Mucosa of stomach (tissue), 1 donor: ENCODE results near the gene KCNJ14.
A peak's percentile ranks its signal among the peaks of the same experiment; 100 is the strongest.

Experiments used
- H3K27me3 ChIP-seq: one replicate; pipeline ENCODE4 v1.7.0; 2013; ENCODE audit warnings: mild to moderate bottlenecking, low read length; ENCODE audit not compliant: control insufficient read depth, insufficient read depth
- H3K36me3 ChIP-seq: one replicate; pipeline ENCODE4 v1.7.0; 2013; ENCODE audit warnings: low read length; ENCODE audit not compliant: control insufficient read depth, insufficient read depth
- H3K4me1 ChIP-seq: one replicate; pipeline ENCODE4 v1.7.0; 2013; ENCODE audit warnings: mild to moderate bottlenecking, low read length; ENCODE audit not compliant: control insufficient read depth, insufficient read depth
- H3K4me3 ChIP-seq: one replicate; pipeline ENCODE4 v1.7.0; 2013; ENCODE audit warnings: low read length
- H3K9ac ChIP-seq: one replicate; pipeline ENCODE4 v1.7.0; 2013; ENCODE audit warnings: mild to moderate bottlenecking, low read length, moderate library complexity
- H3K9me3 ChIP-seq: one replicate; pipeline ENCODE4 v1.7.0; 2013; ENCODE audit warnings: mild to moderate bottlenecking, low read length, moderate library complexity; ENCODE audit not compliant: control insufficient read depth
- donor health status: Pancreatic carcinoma.

KCNJ14 gene

DNA sequence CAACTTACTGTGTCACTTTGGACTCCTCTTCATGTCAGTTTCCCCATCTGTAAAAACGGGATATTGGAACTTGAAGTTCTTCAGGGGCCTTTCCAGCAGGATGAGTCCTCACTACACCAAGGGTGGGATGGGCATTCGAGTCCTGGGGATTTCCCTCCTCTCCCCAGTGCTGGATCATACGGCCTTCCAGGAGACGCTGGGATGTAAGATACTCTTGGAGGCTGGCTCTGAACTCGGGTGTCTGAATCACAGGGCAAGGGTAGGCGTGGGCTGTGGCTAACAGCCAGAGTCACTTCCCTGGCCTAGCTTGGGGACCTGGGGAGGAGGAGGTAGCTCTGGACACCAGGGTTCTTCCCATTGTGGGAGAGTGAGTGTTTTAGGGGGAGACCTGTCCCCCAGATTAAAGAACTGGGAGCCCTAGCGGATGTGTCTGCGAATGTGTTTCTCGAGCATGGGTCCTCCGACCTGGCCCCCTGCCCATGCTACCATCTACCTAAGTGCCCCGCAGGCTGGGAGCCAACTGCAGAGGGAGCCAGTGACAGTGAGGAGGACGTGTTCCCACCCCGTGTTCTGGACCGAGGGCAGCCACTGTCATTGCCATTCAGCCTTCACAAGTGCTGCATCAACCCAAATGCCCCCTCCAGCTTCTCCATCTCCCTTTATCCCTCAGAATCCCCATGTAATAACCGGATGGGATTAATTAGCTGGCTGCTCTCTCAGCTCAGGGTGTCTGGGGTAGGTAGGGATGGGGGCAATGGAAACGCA is 11.4 kb downstream of the KCNJ14 start:
- peaks cover 15% of the 10 kb centered on the region for H3K4me1 ChIP-seq
- no peaks in the 10 kb centered on the region for H3K9me3 ChIP-seq
- peaks cover 8% of the 10 kb centered on the region for H3K36me3 ChIP-seq
- H3K9ac ChIP-seq, result no peak overlapping the region
- no peaks in the 10 kb centered on the region for H3K27me3 ChIP-seq
- no peak overlapping the region for H3K4me3 ChIP-seq

DNA sequence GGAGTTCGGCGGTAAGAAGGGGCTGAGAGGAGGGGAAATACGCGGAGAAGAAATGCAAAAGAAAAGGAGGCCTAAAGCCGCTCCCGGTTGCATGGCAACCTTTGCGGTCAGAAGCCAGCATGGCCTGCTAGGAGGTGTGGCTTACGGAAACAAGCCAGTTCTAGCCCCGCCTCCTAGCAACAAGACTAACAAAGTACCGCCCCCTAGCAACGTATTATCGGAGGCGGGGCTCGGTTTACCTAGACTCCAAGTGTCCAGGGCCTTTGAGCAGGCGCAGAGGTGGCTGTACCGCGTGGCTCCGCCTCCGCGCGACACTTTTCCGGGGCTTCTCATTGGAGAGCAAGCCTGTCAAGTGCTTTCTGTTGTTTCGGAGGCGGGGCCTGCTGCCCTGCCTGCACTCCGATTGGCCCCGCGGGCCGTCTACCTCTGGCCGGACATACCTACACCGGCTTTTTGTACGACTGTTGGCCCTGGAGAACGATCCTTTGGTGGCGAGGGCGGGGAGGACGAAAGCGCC is 13.5 kb downstream of the KCNJ14 start:
- no peaks in the 10 kb centered on the region for H3K9me3 ChIP-seq
- H3K36me3 ChIP-seq, result peaks cover 26% of the 10 kb centered on the region
- H3K9ac ChIP-seq, result peak overlapping the region; percentile 93
- peak overlapping the region; percentile 80 for H3K4me3 ChIP-seq
- H3K4me1 ChIP-seq, result peaks cover 15% of the 10 kb centered on the region
- no peaks in the 10 kb centered on the region for H3K27me3 ChIP-seq

DNA sequence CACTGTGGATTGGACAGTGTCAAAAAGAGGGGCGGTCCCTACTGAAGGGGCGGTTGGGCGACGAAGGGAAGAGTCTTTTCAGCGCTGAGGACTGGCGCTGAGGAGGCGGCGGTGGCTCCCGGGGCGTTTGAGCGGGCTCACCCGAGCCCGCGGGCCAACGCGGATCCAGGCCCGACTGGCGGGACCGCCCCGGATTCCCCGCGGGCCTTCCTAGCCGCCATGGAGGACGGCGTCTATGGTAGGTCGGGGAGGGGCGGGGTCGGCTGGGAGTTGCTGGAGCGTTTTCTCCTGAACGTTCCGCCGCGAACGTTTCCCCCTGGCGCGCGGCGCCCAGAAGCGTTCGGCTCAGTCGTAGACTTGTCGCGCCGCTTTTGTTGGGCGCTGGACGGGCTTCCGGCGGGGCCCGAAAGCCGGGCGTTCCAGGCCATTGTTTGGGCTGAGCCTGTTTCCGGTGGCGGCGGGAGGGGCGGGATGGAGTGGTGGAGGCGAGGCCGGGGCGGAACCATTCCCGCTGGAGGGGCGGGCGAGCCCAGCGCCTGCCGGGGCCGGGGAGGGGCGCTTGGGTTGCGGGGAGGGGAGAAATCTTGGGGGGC is 14.0 kb downstream of the KCNJ14 start, which contains the start of gene CYTH2:
Gene CYTH2, plus strand, starts transcription at position 81 of the 593 bp plus-strand sequence. Its CDS starts 139 bp downstream, at position 220.
- H3K9ac ChIP-seq, result peak within 1 kb of the TSS; percentile 93
- H3K36me3 ChIP-seq, result peaks cover 27% of the 10 kb centered on the region
- H3K4me3 ChIP-seq, result peak within 1 kb of the TSS; percentile 80
- peaks cover 15% of the 10 kb centered on the region for H3K4me1 ChIP-seq
- no peaks in the 10 kb centered on the region for H3K27me3 ChIP-seq
- no peaks in the 10 kb centered on the region for H3K9me3 ChIP-seq

DNA sequence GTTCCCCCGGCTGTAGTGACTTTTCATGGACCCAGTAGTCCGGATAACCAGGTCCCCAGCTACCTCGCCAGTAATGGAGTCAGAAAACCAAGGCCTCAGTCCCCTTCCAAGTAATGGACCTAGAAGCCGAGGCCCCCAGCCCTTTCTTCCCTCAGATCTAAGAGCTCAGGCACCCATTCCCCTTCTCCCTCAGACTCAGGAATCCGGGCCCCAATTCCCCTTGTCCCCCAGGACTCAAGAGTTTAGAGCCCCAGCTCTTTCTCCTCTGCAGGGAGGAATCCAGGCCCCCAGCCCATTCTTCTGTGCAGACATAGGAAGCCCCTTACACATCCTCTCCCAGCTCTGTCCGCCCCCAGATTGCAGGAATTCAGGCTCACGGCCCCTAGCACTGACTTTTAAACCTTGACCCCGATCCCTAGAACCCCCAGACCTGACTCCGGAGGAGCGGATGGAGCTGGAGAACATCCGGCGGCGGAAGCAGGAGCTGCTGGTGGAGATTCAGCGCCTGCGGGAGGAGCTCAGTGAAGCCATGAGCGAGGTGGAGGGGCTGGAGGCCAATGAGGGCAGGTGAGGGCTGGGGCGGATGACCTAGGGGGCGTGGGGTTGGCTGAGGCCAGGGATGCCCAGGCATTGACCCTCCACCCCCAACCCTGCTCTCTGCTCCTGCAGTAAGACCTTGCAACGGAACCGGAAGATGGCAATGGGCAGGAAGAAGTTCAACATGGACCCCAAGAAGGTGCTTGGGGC is 14.7 kb downstream of the KCNJ14 start:
- Histone ChIP-seq H3K9ac (peak overlapping the region; percentile 93), H3K36me3 (peaks cover 31% of the 10 kb centered on the region), H3K4me3 (peak overlapping the region; percentile 25), H3K27me3 (no peaks in the 10 kb centered on the region), H3K9me3 (no peaks in the 10 kb centered on the region), H3K4me1 (peaks cover 15% of the 10 kb centered on the region)

DNA sequence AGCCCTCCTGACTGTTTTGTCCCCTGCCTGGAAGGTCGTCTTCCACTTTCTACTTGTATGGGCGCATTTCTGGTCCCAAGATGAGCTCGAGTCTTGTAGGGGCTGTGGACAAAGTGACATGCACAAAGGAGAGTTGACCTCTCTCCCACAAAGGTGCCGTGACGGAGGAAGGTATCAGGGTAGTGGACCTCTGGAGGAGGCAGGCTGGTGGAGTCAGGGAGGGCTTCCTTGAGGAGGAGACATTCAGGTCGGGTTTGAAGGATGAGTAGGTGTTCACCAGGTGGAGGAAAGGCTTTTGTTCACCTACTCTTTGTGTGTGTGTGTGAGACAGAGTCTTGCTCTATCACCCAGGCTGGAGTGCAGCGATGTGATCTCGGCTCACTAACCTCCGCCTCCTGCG is 15.5 kb downstream of the KCNJ14 start:
- Histone ChIP-seq H3K9me3 (no peaks in the 10 kb centered on the region), H3K9ac (no peak overlapping the region), H3K36me3 (peaks cover 32% of the 10 kb centered on the region), H3K4me3 (no peak overlapping the region), H3K4me1 (peaks cover 15% of the 10 kb centered on the region), H3K27me3 (no peaks in the 10 kb centered on the region)

DNA sequence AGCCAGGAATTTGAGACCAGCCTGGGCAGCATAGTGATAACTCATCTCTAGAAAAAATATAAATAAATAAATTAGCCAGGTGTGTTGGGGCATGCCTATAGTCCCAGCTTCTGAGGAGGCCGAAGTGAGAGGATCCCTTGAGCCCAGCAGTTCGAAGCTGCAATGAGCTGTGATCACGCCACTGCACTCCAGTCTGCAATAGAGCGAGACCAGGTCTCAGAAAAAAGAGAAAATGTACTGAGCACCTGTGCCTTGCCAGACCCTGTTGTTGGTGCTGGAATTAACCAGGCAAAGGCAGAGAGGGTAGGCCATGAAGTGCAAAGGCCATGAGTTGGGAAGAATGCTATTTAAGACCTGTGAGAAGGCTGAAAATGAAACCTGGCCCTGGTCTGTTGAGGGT is 16.5 kb downstream of the KCNJ14 start:
- Histone ChIP-seq H3K4me3 (no peak overlapping the region), H3K27me3 (no peaks in the 10 kb centered on the region), H3K36me3 (peaks cover 32% of the 10 kb centered on the region), H3K4me1 (peaks cover 15% of the 10 kb centered on the region), H3K9ac (no peak overlapping the region), H3K9me3 (no peaks in the 10 kb centered on the region)

DNA sequence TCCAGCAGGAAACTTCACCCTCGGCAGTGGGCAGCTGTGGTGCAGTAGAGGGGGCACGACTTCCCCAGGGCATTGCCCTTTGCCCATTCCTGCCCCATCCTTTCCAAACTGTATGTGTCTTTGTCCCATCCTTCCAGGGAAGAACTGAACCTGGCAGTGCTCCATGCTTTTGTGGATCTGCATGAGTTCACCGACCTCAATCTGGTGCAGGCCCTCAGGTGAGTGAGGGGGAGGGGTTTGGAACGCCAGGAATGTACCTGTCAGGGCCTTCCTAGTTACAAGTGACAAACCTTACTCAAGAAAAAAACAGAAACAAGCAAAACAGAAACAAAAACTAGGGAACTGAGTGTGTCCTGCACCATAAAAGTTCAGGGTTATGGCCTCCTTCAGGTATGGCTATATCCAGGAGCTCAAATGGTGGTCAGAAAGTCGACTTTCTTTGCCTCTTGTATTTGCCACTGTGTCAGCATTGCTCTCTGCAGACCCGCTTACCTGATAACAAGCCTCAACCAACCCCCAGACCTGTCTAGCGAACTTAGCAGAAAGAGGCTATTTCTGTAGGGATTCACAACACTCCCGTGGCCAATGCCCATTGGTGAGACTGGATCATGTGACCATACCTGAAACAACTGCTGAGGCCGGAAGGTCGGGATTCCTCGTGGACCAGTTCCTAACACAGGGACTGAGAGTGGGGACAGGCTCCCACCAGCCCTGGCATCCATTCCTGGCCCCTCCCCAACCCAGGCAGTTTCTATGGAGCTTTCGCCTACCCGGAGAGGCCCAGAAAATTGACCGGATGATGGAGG is 18.0 kb downstream of the KCNJ14 start:
- no peak overlapping the region for H3K9ac ChIP-seq
- no peaks in the 10 kb centered on the region for H3K27me3 ChIP-seq
- H3K36me3 ChIP-seq, result peaks cover 32% of the 10 kb centered on the region
- H3K4me1 ChIP-seq, result peaks cover 12% of the 10 kb centered on the region
- H3K9me3 ChIP-seq, result no peaks in the 10 kb centered on the region
- H3K4me3 ChIP-seq, result no peak overlapping the region

DNA sequence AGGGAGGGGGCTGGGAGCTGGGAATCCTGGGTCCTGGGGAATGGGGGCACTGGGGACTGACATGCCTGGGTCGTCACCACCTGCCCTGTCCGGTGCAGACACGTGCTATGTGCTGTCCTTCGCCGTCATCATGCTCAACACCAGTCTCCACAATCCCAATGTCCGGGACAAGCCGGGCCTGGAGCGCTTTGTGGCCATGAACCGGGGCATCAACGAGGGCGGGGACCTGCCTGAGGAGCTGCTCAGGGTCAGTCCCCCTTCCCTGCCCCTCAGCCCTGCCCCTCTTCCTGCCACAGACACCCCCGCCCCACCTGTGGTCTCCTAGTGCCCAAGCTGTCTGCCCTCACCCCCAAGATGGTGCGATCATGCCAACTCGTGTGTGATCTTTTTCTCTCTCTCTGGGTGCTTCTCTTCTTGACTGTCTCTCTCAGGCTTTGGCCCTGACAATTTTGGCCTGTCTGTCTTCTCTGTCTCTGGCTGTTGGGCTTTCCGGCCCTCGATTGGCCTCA is 18.8 kb downstream of the KCNJ14 start:
- Histone ChIP-seq H3K4me3 (no peak overlapping the region), H3K27me3 (no peaks in the 10 kb centered on the region), H3K36me3 (peaks cover 32% of the 10 kb centered on the region), H3K9ac (no peak overlapping the region), H3K4me1 (peaks cover 10% of the 10 kb centered on the region), H3K9me3 (no peaks in the 10 kb centered on the region)

DNA sequence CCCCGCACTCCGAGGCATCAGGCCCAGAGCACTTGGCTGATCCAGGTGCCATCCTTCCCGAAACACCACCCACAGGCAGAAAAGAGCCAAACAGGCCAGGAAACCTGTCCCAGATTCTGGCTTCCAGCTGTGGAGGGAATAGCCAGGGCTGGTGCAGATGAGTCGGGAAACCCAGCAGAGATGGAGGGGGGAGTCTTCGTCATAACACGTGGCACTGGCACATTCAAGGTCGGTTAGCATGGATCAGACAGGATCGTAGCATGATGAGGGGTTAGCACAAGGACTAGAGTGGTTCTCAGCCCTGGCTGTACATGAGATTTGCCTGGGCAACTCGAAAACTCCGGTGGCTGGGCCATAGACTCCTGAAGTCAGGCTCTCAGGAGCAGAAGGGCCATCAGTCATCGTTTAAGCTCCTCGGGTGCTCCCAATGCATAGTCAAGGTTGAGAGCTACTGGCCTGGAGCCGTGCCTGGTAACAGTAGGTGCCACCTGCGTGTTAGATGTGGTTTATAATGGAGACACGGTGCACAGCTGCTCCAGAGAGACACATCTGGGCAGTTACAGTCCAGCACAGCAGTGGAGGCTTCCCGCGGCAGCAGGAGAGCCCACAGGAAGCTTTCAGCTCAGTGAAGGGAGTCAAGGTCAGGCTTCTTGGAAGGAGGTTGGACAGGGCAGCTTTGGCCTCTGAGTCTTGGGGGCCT is 20.1 kb downstream of the KCNJ14 start:
- no peak overlapping the region for H3K4me3 ChIP-seq
- peaks cover 30% of the 10 kb centered on the region for H3K36me3 ChIP-seq
- no peak overlapping the region for H3K9ac ChIP-seq
- no peaks in the 10 kb centered on the region for H3K27me3 ChIP-seq
- peaks cover 10% of the 10 kb centered on the region for H3K4me1 ChIP-seq
- H3K9me3 ChIP-seq, result no peaks in the 10 kb centered on the region

DNA sequence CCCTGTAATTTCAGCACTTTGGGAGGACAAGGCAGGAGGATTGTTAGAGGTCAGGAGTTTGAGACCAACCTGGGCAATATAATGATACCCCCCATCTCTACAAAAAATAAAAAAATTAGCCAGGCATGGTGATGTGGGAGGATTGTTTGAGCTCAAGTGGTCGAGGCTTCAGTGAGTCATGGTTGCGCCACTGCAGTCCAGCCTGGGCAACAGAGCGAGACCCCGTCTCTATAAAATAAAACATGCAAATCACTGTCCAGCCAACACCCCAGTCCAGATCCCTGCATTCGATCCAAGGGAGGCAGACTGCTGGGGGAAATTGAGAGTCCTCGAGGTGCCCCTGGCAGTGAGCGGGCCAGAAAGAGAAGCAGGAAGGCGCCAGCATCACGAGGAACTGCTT is 20.8 kb downstream of the KCNJ14 start:
- Histone ChIP-seq H3K36me3 (peaks cover 25% of the 10 kb centered on the region), H3K4me3 (no peak overlapping the region), H3K9me3 (no peaks in the 10 kb centered on the region), H3K27me3 (no peaks in the 10 kb centered on the region), H3K4me1 (peaks cover 12% of the 10 kb centered on the region), H3K9ac (no peak overlapping the region)
